OCI-LY3 (cell line): ENCODE data around the gene DHX9.

Experiments
- CTCF ChIP-seq: fragments of 200-600, 300-600 bp; sonication (generic); IDR thresholded peaks from 2 replicates; pipeline ENCODE4 v1.5.1; 2014; ENCODE audit warnings: antibody characterized with exemption, low read length, low read depth
- EZH2phosphoT487 ChIP-seq: fragments of 200-600 bp; shearing (Covaris generic); IDR thresholded peaks from 2 replicates; pipeline ENCODE4 v1.6.1; 2018; ENCODE audit warnings: antibody characterized with exemption, mixed run types, low read depth

GRCh38 chr1:182803846-182804245, 35.3 kb upstream of the DHX9 start:
- TF ChIP-seq CTCF (no peak), EZH2phosphoT487 (no peak)
